Measurements from ENCODE around the gene GJC1.
"Not testable (repeated sequence)": the region's sequence is repeated elsewhere in the genome, so short reads cannot be mapped to it uniquely, and the experiment has no call there.

Gene GJC1

GRCh38 chr17:44757918-44758413 is 72.1 kb downstream of the GJC1 start:
- no peak for DNase-seq

- no peak for DNase-seq
Measured at GRCh38 chr17:44757045-44757917, 72.8 kb downstream of the GJC1 start.

- not testable (repeated sequence) for DNase-seq
Measured at GRCh38 chr17:44755180-44755579, 74.9 kb downstream of the GJC1 start.

- DNase-seq: no peak
Measured at GRCh38 chr17:44754276-44754675, 75.8 kb downstream of the GJC1 start.

- no peak for DNase-seq
Measured at GRCh38 chr17:44752953-44753861, 76.9 kb downstream of the GJC1 start.

- DNase-seq: no peak
Measured at GRCh38 chr17:44751806-44752205, 78.3 kb downstream of the GJC1 start.

GRCh38 chr17:44751331-44751730 is 78.8 kb downstream of the GJC1 start:
- DNase-seq: no peak

GRCh38 chr17:44749980-44750318 is 80.1 kb downstream of the GJC1 start:
- no peak for DNase-seq

GRCh38 chr17:44749076-44749979 is 80.8 kb downstream of the GJC1 start:
- no peak for DNase-seq

All from stimulated activated CD4-positive, alpha-beta T cell treated with anti-CD3 and anti-CD28 coated beads, Interleukin-2, amount 100 ng/mL, for 48 hours (primary cell).